GM15510 (cell line): ENCODE results near the gene GJD2.

ENCODE experiments used
- POLR2A ChIP-seq: IDR thresholded peaks from 3 replicates; pipeline ENCODE4 v1.6.1; 2011; ENCODE audit warnings: borderline replicate concordance; ENCODE audit not compliant: insufficient read length; ENCODE audit errors: extremely low read depth

Gene GJD2

GRCh38 chr15:34754674-34755418 lies at the start of gene GJD2:
Gene GJD2 (minus strand): TSS chr15:34754998. CDS start chr15:34754488, 510 bp downstream.
- TF ChIP-seq POLR2A: no peak

- TF ChIP-seq POLR2A: no peak
Observed at GRCh38 chr15:34804113-34804512, 49.3 kb upstream of the GJD2 start.

- no peak for TF ChIP-seq POLR2A
Observed at GRCh38 chr15:34802803-34803750, 48.3 kb upstream of the GJD2 start.

GRCh38 chr15:34802371-34802770 lies 47.6 kb upstream of the GJD2 start:
- TF ChIP-seq POLR2A: no peak

GRCh38 chr15:34799149-34800101 lies 44.6 kb upstream of the GJD2 start:
- TF ChIP-seq POLR2A: no peak

- no peak for TF ChIP-seq POLR2A
Observed at GRCh38 chr15:34796847-34797435, 42.1 kb upstream of the GJD2 start.

- no peak for TF ChIP-seq POLR2A
Observed at GRCh38 chr15:34795267-34796081, 40.7 kb upstream of the GJD2 start, which contains the start of gene ACTC1. Gene ACTC1 (minus strand): TSS chr15:34795549. CDS start chr15:34794808, 741 bp downstream.

GRCh38 chr15:34794590-34795206 lies 39.9 kb upstream of the GJD2 start:
- TF ChIP-seq POLR2A: no peak

GRCh38 chr15:34793901-34794300 lies 39.1 kb upstream of the GJD2 start:
- TF ChIP-seq POLR2A: no peak

GRCh38 chr15:34793071-34793470 lies 38.3 kb upstream of the GJD2 start:
- TF ChIP-seq POLR2A: no peak

- no peak for TF ChIP-seq POLR2A
Observed at GRCh38 chr15:34791701-34792100, 36.9 kb upstream of the GJD2 start.

GRCh38 chr15:34790121-34790520 lies 35.3 kb upstream of the GJD2 start:
- TF ChIP-seq POLR2A: no peak

GRCh38 chr15:34789326-34789725 lies 34.5 kb upstream of the GJD2 start:
- no peak for TF ChIP-seq POLR2A
